A673 (cell line): ENCODE data around the gene CCDC148. TPM values are rescaled to one million over a fixed set of nuclear protein-coding genes. Genes with fewer than 3 reads are reported as not detected.

Experiments used
- BruUV-seq: library from RNA; stranded (reverse); fragments of 400-500 nt; replicated peaks from 2 replicates; lab custom pipeline; 2021; lab: Mats Ljungman, UMichigan
- CTCF ChIA-PET: fragments of 300-600 bp; sonication (Branson Sonifier 250); formaldehyde crosslinking; loops from one replicate; lab custom pipeline; 2022; ENCODE audit warnings: antibody characterized with exemption; lab: Charles Lee
- POLR2A ChIA-PET: fragments of 300-600 bp; sonication (Branson Sonifier 250); formaldehyde crosslinking; loops from one replicate; lab custom pipeline; 2022; ENCODE audit warnings: antibody characterized with exemption; ENCODE audit not compliant: low non-redundant PET; lab: Charles Lee
- DNase-seq: peaks from one replicate; pipeline ENCODE4 v3.0.0-alpha.2; 2015; ENCODE audit warnings: low spot score
- H3K27ac ChIP-seq: fragments of 200-600 bp; sonication (generic); 2 replicates; pipeline ENCODE4 v1.5.1; 2016; ENCODE audit warnings: mixed run types, low read depth, mild to moderate bottlenecking, mixed read lengths, antibody characterized with exemption, low read length; ENCODE audit not compliant: poor library complexity, severe bottlenecking
- H3K27me3 ChIP-seq: fragments of 200-600 bp; sonication (generic); replicated peaks from 2 replicates; pipeline ENCODE4 v1.6.1; 2017; ENCODE audit warnings: mixed run types, low read depth, mild to moderate bottlenecking, mixed read lengths, antibody characterized with exemption, low read length; ENCODE audit not compliant: insufficient read depth, poor library complexity
- H3K36me3 ChIP-seq: fragments of 200-600 bp; sonication (generic); 2 replicates; pipeline ENCODE4 v1.6.1; 2016; ENCODE audit warnings: mixed run types, mild to moderate bottlenecking, mixed read lengths, antibody characterized with exemption, low read length; ENCODE audit not compliant: insufficient read depth, poor library complexity, severe bottlenecking
- H3K4me1 ChIP-seq: fragments of 200-600 bp; sonication (generic); 2 replicates; pipeline ENCODE4 v1.6.1; 2017; ENCODE audit warnings: mixed run types, mild to moderate bottlenecking, mixed read lengths, antibody characterized with exemption, low read length; ENCODE audit not compliant: insufficient read depth, poor library complexity, severe bottlenecking
- H3K4me3 ChIP-seq: fragments of 200-600 bp; sonication (generic); 2 replicates; pipeline ENCODE4 v1.5.1; 2016; ENCODE audit warnings: low read depth, mixed run types, mild to moderate bottlenecking, mixed read lengths, low read length; ENCODE audit not compliant: poor library complexity, severe bottlenecking
- H3K9me3 ChIP-seq: fragments of 200-600 bp; sonication (generic); 2 replicates; pipeline ENCODE4 v1.6.1; 2016; ENCODE audit warnings: mixed run types, low read depth, mild to moderate bottlenecking, mixed read lengths, antibody characterized with exemption, low read length; ENCODE audit not compliant: poor library complexity, severe bottlenecking
- CTCF ChIP-seq: fragments of 300-800, 200-600 bp; sonication (generic); conservative IDR thresholded peaks from 2 replicates; pipeline ENCODE4 v1.5.1; 2017; ENCODE audit warnings: low read depth, mild to moderate bottlenecking, antibody characterized with exemption, low read length, moderate library complexity, mixed read lengths
- EZH2 ChIP-seq: fragments of 200-600 bp; sonication (generic); IDR thresholded peaks from 2 replicates; pipeline ENCODE4 v1.6.1; 2017; ENCODE audit warnings: borderline replicate concordance, low read depth, mild to moderate bottlenecking, mixed read lengths, antibody characterized with exemption, low read length; ENCODE audit not compliant: poor library complexity, severe bottlenecking
- intact Hi-C: fragments of 100-400 bp; cut with micrococcal nuclease; formaldehyde crosslinking; loops from one replicate; pipeline ENCODE4 v1.10.0; 2022; ENCODE audit not compliant: unreplicated experiment
- total RNA-seq: library from RNA; stranded (reverse); gene quantifications from 2 replicates; pipeline ENCODE4 v1.2.3, GENCODE V29; 2021

CCDC148 gene
- total RNA-seq, 1 experiment from 2014 or later = 0.90 TPM

- intact Hi-C loops = no loop called here
- Histone ChIP-seq H3K4me3 (no peak overlapping the region), H3K27me3 (no peaks in the 10 kb centered on the region), H3K4me1 (peaks cover 12% of the 10 kb centered on the region), H3K9me3 (no peaks in the 10 kb centered on the region), H3K36me3 (no peaks in the 10 kb centered on the region), H3K27ac (no peak overlapping the region)
- BruUV-seq = no TSS peak
- ChIA-PET CTCF (no interaction called here), POLR2A (no interaction called here)
- no peak for DNase-seq
- TF ChIP-seq EZH2 (no peak), CTCF (no peak)
Observed at GRCh38 chr2:158499383-158499782, 42.8 kb upstream of the CCDC148 start.

- Histone ChIP-seq H3K4me3 (no peak overlapping the region), H3K4me1 (peaks cover 16% of the 10 kb centered on the region), H3K9me3 (no peaks in the 10 kb centered on the region), H3K27me3 (no peaks in the 10 kb centered on the region), H3K36me3 (no peaks in the 10 kb centered on the region), H3K27ac (no peak overlapping the region)
- BruUV-seq = no TSS peak
- CTCF ChIA-PET = no interaction called here
- DNase-seq = no peak
- TF ChIP-seq EZH2 = no peak
- TF ChIP-seq CTCF = no peak
- intact Hi-C loops = no loop called here
- POLR2A ChIA-PET = no interaction called here
Observed at GRCh38 chr2:158498749-158499136, 42.2 kb upstream of the CCDC148 start.

GRCh38 chr2:158498043-158498748 lies 41.6 kb upstream of the CCDC148 start:
- no peak for TF ChIP-seq CTCF
- TF ChIP-seq EZH2 = no peak
- Histone ChIP-seq H3K27ac (no peak overlapping the region), H3K9me3 (no peaks in the 10 kb centered on the region), H3K36me3 (no peaks in the 10 kb centered on the region), H3K27me3 (no peaks in the 10 kb centered on the region), H3K4me3 (no peak overlapping the region), H3K4me1 (peaks cover 22% of the 10 kb centered on the region)
- BruUV-seq = no TSS peak
- POLR2A ChIA-PET = no interaction called here
- no peak for DNase-seq
- intact Hi-C loops = no loop called here
- CTCF ChIA-PET = no interaction called here
